Fibroblast of skin of abdomen (primary cell): ENCODE measurements around the gene CNGA3.

Experiments
- DNase-seq: peaks from one replicate; pipeline ENCODE4 v3.0.0-alpha.2; 2013

Gene CNGA3

GRCh38 chr2:98329549-98329948, 16.7 kb upstream of the CNGA3 start:
- DNase-seq, result no peak

- no peak for DNase-seq
Measured at GRCh38 chr2:98332989-98333388, 13.3 kb upstream of the CNGA3 start.

- peak; percentile 21 for DNase-seq
Measured at GRCh38 chr2:98333922-98334321, 12.3 kb upstream of the CNGA3 start.

GRCh38 chr2:98334439-98335078, 11.7 kb upstream of the CNGA3 start:
- peak; percentile 94 for DNase-seq

- no peak for DNase-seq
Measured at GRCh38 chr2:98335271-98335670, 11.0 kb upstream of the CNGA3 start.

GRCh38 chr2:98341241-98341640, 5.0 kb upstream of the CNGA3 start:
- DNase-seq, result no peak

GRCh38 chr2:98343285-98343684, 3.0 kb upstream of the CNGA3 start:
- DNase-seq, result no peak

GRCh38 chr2:98347298-98348065, 1.2 kb downstream of the CNGA3 start:
- DNase-seq, result no peak

- DNase-seq, result no peak
Measured at GRCh38 chr2:98348066-98348561, 1.9 kb downstream of the CNGA3 start.

- DNase-seq, result no peak
Measured at GRCh38 chr2:98350411-98350810, 4.2 kb downstream of the CNGA3 start.

- DNase-seq, result no peak
Measured at GRCh38 chr2:98355881-98356280, 9.6 kb downstream of the CNGA3 start.

GRCh38 chr2:98356729-98357128, 10.5 kb downstream of the CNGA3 start:
- DNase-seq, result no peak

- no peak for DNase-seq
Measured at GRCh38 chr2:98357849-98358248, 11.6 kb downstream of the CNGA3 start.

GRCh38 chr2:98359986-98360385, 13.7 kb downstream of the CNGA3 start:
- no peak for DNase-seq

GRCh38 chr2:98367721-98368120, 21.5 kb downstream of the CNGA3 start:
- no peak for DNase-seq

GRCh38 chr2:98369710-98370239, 23.5 kb downstream of the CNGA3 start:
- DNase-seq, result no peak

- DNase-seq, result no peak
Measured at GRCh38 chr2:98372121-98372520, 25.9 kb downstream of the CNGA3 start.

GRCh38 chr2:98372579-98372978, 26.3 kb downstream of the CNGA3 start:
- no peak for DNase-seq

- no peak for DNase-seq
Measured at GRCh38 chr2:98374286-98374685, 28.0 kb downstream of the CNGA3 start.

GRCh38 chr2:98374958-98375570, 28.8 kb downstream of the CNGA3 start:
- DNase-seq, result no peak

GRCh38 chr2:98376301-98376910, 30.1 kb downstream of the CNGA3 start:
- DNase-seq, result no peak

- DNase-seq, result no peak
Measured at GRCh38 chr2:98376996-98377395, 30.7 kb downstream of the CNGA3 start.

GRCh38 chr2:98377544-98377943, 31.3 kb downstream of the CNGA3 start:
- no peak for DNase-seq
